K562 (cell line): Measurements from ENCODE around the gene C16orf96. TPM values are rescaled to one million over a fixed set of nuclear protein-coding genes. Genes with fewer than 3 reads are reported as not detected.

Experiments
- CHD7 ChIP-seq: fragments of 200-600 bp; sonication (generic); IDR thresholded peaks from one replicate; pipeline ENCODE4 v1.6.1; 2012; ENCODE audit warnings: mild to moderate bottlenecking, low read depth, low read length, inconsistent platforms
- DACH1 ChIP-seq: fragments of 450-650 bp; IDR thresholded peaks from 2 replicates; pipeline ENCODE4 v1.6.1; 2018; ENCODE audit not compliant: partially characterized antibody
- EHMT2 ChIP-seq: fragments of 450-650 bp; IDR thresholded peaks from 2 replicates; pipeline ENCODE4 v1.6.1; 2018; ENCODE audit warnings: antibody characterized with exemption
- EP400 ChIP-seq: fragments of 450-650 bp; IDR thresholded peaks from 2 replicates; pipeline ENCODE4 v1.6.1; 2017; ENCODE audit warnings: antibody characterized with exemption, mild to moderate bottlenecking, moderate library complexity
- ERF ChIP-seq: fragments of 450-650 bp; formaldehyde crosslinking; IDR thresholded peaks from 2 replicates; pipeline ENCODE4 v1.4.0; 2020; ENCODE audit warnings: mild to moderate bottlenecking, mixed read lengths
- ETV5 ChIP-seq: sonication (generic); formaldehyde crosslinking; IDR thresholded peaks from 2 replicates; pipeline ENCODE4 v1.4.0; 2020; ENCODE audit warnings: low read depth, mild to moderate bottlenecking, missing genetic modification reagents
- HNRNPUL1 ChIP-seq: fragments of 200-400 bp; formaldehyde crosslinking; IDR thresholded peaks from 2 replicates; pipeline ENCODE4 v1.6.1; 2017; ENCODE audit warnings: low read length
- LARP7 ChIP-seq: fragments of 450-650 bp; IDR thresholded peaks from 2 replicates; pipeline ENCODE4 v1.6.1; 2016
- NCOA4 ChIP-seq: fragments of 450-650 bp; IDR thresholded peaks from 2 replicates; pipeline ENCODE4 v1.6.1; 2018; ENCODE audit warnings: mild to moderate bottlenecking; ENCODE audit not compliant: partially characterized antibody
- POLR2H ChIP-seq: IDR thresholded peaks from 2 replicates; pipeline ENCODE4 v1.6.1; 2016; ENCODE audit warnings: missing genetic modification characterization, low read depth, mild to moderate bottlenecking, control low read depth, missing compliant biosample characterization, moderate library complexity
- SUPT5H ChIP-seq: fragments of 450-650 bp; IDR thresholded peaks from 2 replicates; pipeline ENCODE4 v1.6.1; 2016
- TOE1 ChIP-seq, 2 experiments: fragments of 450-650 bp in 1 of 2; sonication (generic) in 1 of 2; formaldehyde crosslinking in 1 of 2; IDR thresholded peaks; 2 replicates each; pipeline versions ENCODE4 v1.7.1 to v1.8.0; 2016 to 2022; ENCODE audit warnings: borderline replicate concordance in 2 of 2, mild to moderate bottlenecking in 2 of 2, antibody characterized with exemption in 1 of 2, inconsistent platforms in 1 of 2, low read depth in 1 of 2, missing genetic modification reagents in 1 of 2, moderate library complexity in 1 of 2
- ZFX ChIP-seq: sonication (generic); formaldehyde crosslinking; IDR thresholded peaks from 2 replicates; pipeline ENCODE4 v1.8.0; 2022; ENCODE audit warnings: mild to moderate bottlenecking, missing genetic modification reagents, moderate library complexity
- ZNF740 ChIP-seq, 3 experiments: fragments of 200-800 bp in 1 of 3; sonication (Bioruptor generic) in 1 of 3; sonication (generic) in 1 of 3; formaldehyde crosslinking in 1 of 3; IDR thresholded peaks; 2 replicates each; pipeline versions ENCODE4 v1.6.1 to v1.8.0; 2016 to 2022; ENCODE audit warnings: mild to moderate bottlenecking in 2 of 3, missing compliant biosample characterization in 2 of 3, missing genetic modification characterization in 2 of 3, missing genetic modification reagents in 1 of 3
- ZNF75A ChIP-seq: fragments of 450-650 bp; formaldehyde crosslinking; IDR thresholded peaks from 2 replicates; pipeline ENCODE4 v1.4.0; 2020; ENCODE audit warnings: mild to moderate bottlenecking
- polyA plus RNA-seq, 8 experiments: library from polyadenylated mRNA; depleted of rRNA in 4 of 8; stranded (reverse) in 5 of 8; unstranded in 3 of 8; fragments of >200 nt; fragmentation: Nextera tagmentation in 2 of 8; fragmentation: Illumina TruSeq in 1 of 8; extraction: Ambion mirVana in 2 of 8; extraction: Trizol in 1 of 8; gene quantifications; 2 replicates each; pipeline versions ENCODE4 v1.2.1 to v1.2.3, GENCODE V29; 2011 to 2014; ENCODE audit warnings: inconsistent platforms in 1 of 8, missing spikeins in 1 of 8
- total RNA-seq, 7 experiments: library from RNA; depleted of rRNA in 6 of 7; stranded (reverse); fragments of >200 nt in 6 of 7; fragmentation: Illumina TruSeq in 2 of 7; extraction: Trizol in 2 of 7; gene quantifications; 2 replicates each; pipeline versions ENCODE4 v1.2.1 to v1.2.3, GENCODE V29; 2011 to 2021; ENCODE audit warnings: low replicate concordance in 1 of 7

The C16orf96 gene
- total and polyA plus RNA-seq, 9 of the 15 experiments (the other 6 are each of a cell fraction or from before 2014, with no cell fraction given) = not detected

GRCh38 chr16:4616047-4616811 lies 60.1 kb downstream of the C16orf96 start (continued):
- TF ChIP-seq TOE1 (IDR thresholded peaks at IDR 0.05; ENCODE audit: borderline replicate concordance) = peak; percentile 68; the same call in 1 of the 2 replicates
- TF ChIP-seq TOE1 (CRISPR knock-in tag; IDR thresholded peaks at IDR 0.05; ENCODE audit: borderline replicate concordance, low read depth) = no peak
- TF ChIP-seq ZNF740 (CRISPR knock-in tag; IDR thresholded peaks at IDR 0.05) = 0 out of 2 replicates have a peak, but pooled peaks have one; percentile 42
- no peak for TF ChIP-seq ZNF740 (tag; IDR thresholded peaks at IDR 0.05)
- TF ChIP-seq EP400 = peak; percentile 88
- TF ChIP-seq ETV5 (CRISPR knock-in tag) = peak; percentile 93
- TF ChIP-seq HNRNPUL1 = no peak
- no peak for TF ChIP-seq LARP7
- TF ChIP-seq CHD7 = no peak
- peak; percentile 87 for TF ChIP-seq POLR2H (tag)
- TF ChIP-seq ERF (CRISPR knock-in tag) = peak; percentile 59; the same call in 1 of the 2 replicates
- TF ChIP-seq DACH1 = no peak
- no peak for TF ChIP-seq ZNF75A (CRISPR knock-in tag)
- TF ChIP-seq SUPT5H = peak; percentile 61
- no peak for TF ChIP-seq NCOA4
- no peak for TF ChIP-seq EHMT2
- TF ChIP-seq ZFX (CRISPR knock-in tag) = peak; percentile 80
